Sigmoid colon (tissue), 7 donors: ENCODE measurements around the gene NMRAL1. TPM values are rescaled to one million over a fixed set of nuclear protein-coding genes. Genes with fewer than 3 reads are reported as not detected.

Experiments
- DNase-seq: peaks from one replicate; pipeline ENCODE4 v3.0.0-alpha.2; 2019
- H3K27ac ChIP-seq, 4 donors: fragments of 200-600 bp; sonication (generic); one replicate each; pipeline ENCODE4 v1.5.1; 2016 to 2019; ENCODE audit warnings: mild to moderate bottlenecking in 1 of 4
- H3K27me3 ChIP-seq, 3 donors: fragments of 200-600 bp; sonication (generic); one replicate each; pipeline ENCODE4 v1.5.1; 2019; ENCODE audit warnings: mild to moderate bottlenecking in 1 of 3
- H3K36me3 ChIP-seq, 4 donors: fragments of 200-600 bp; sonication (generic); one replicate each; pipeline ENCODE4 v1.5.1; 2016 to 2019
- H3K4me1 ChIP-seq, 4 donors: fragments of 200-600 bp; sonication (generic); one replicate each; pipeline ENCODE4 v1.5.1; 2017 to 2019
- H3K4me3 ChIP-seq, 4 donors: fragments of 200-600 bp; sonication (generic); one replicate each; pipeline ENCODE4 v1.5.1; 2017 to 2019; ENCODE audit warnings: mild to moderate bottlenecking in 2 of 4, moderate library complexity in 1 of 4
- H3K9me3 ChIP-seq, 4 donors: fragments of 200-600 bp in 3 of 4; sonication (generic) in 3 of 4; one replicate each; pipeline versions ENCODE4 v1.5.1 to v1.6.1; 2013 to 2019
- EP300 ChIP-seq, 4 donors: sonication (generic); formaldehyde crosslinking; IDR thresholded peaks; one replicate each; pipeline ENCODE4 v1.6.1; 2017; ENCODE audit warnings: antibody characterized with exemption in 4 of 4
- POLR2A ChIP-seq, 2 donors: fragments of 450-650 bp; IDR thresholded peaks; one replicate each; pipeline ENCODE4 v1.6.1; 2016; ENCODE audit warnings: antibody characterized with exemption in 2 of 2, mild to moderate bottlenecking in 2 of 2, moderate library complexity in 2 of 2
- POLR2AphosphoS5 ChIP-seq, 4 donors: sonication (generic); formaldehyde crosslinking; IDR thresholded peaks; one replicate each; pipeline ENCODE4 v1.6.1; 2017; ENCODE audit warnings: antibody characterized with exemption in 4 of 4
- WGBS, 2 donors: extraction: QIAGEN DNeasy Blood & Tissue Kit; methylation state at CpG; one replicate each; pipeline ENCODE4 v1.1.7; 2013; 5-methylcytosine and 5-hydroxymethylcytosine counted together
- intact Hi-C: fragments of 100-400 bp; cut with DNase I; formaldehyde crosslinking; loops from one replicate; pipeline ENCODE4 v1.15.1; 2023
- polyA plus RNA-seq, 3 donors: library from polyadenylated mRNA; stranded (reverse); fragments of 200-250 nt; gene quantifications; one replicate each; pipeline ENCODE4 v1.2.3, GENCODE V29; 2013
- total RNA-seq, 4 donors: library from RNA; depleted of rRNA; stranded (reverse); fragments of >200 nt; gene quantifications; one replicate each; pipeline ENCODE4 v1.1.0, GENCODE V29; 2016
- TF ChIP-seq, protein P1 (sequence below), 4 experiments: fragments of 450-650 bp in 3 of 4; fragments of 200-600 bp in 1 of 4; IDR thresholded peaks; one replicate each; pipeline ENCODE4 v1.5.1; 2016 to 2019; ENCODE audit warnings: antibody characterized with exemption in 4 of 4, mild to moderate bottlenecking in 3 of 4, moderate library complexity in 2 of 4
- donor health status: healthy with polysubstance abuse.
- donor health status: Bipolar disorder and iron deficiency.
- donor health status: healthy.

The NMRAL1 gene
- total and polyA plus RNA-seq, 7 donors: 24.8 to 62.3 (median 46.8) TPM

DNA sequence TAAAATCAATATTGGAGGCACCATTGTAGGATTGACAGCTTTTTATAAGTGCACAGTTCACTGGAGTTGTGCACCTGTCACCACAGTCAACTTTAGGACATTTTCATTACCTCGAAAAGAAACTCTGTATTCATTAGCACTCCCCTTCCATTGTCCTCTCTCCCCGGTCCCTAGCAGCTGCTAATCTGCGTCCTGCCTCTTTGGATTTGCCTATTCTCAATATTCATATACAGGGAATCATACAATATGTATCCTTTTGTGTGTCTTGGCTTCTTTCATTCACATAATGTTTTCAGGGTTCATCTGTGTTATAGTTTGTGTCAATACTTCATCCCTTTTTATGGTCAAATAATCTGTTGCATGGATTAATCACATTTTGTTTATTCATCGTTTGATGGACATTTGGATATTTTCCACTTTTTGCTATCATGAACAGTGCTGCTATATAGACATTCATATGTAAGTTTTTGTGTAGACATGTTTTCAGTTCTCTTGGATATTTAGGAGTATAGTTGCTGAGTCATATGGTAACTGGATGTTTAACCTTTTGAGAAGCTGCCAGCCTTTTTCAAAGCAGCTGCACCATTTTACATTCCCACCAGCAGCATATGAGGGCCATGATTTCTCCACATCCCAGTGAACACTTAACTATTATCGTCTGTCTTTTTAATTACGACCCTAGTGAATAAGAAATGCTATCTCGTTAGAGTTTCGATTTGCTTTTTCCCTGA lies 38.9 kb downstream of the NMRAL1 start:
- 74 to 80% methylated on average over 8 of the region's 8 CpGs for WGBS, 2 donors
- H3K4me3 ChIP-seq: no peak overlapping the region
- H3K36me3 ChIP-seq: peaks cover 6 to 80% (median 40%) of the 10 kb centered on the region in 4 donors
- H3K9me3 ChIP-seq: no peaks in the 10 kb centered on the region
- no peaks in the 10 kb centered on the region for H3K27me3 ChIP-seq
- intact Hi-C loops: no loop called here
- TF ChIP-seq EP300 (IDR thresholded peaks at IDR 0.05) (no peak), POLR2AphosphoS5 (IDR thresholded peaks at IDR 0.05) (no peak)
- H3K27ac ChIP-seq: no peak overlapping the region
- H3K4me1 ChIP-seq: no peaks in the 10 kb centered on the region
- no peak for DNase-seq

DNA sequence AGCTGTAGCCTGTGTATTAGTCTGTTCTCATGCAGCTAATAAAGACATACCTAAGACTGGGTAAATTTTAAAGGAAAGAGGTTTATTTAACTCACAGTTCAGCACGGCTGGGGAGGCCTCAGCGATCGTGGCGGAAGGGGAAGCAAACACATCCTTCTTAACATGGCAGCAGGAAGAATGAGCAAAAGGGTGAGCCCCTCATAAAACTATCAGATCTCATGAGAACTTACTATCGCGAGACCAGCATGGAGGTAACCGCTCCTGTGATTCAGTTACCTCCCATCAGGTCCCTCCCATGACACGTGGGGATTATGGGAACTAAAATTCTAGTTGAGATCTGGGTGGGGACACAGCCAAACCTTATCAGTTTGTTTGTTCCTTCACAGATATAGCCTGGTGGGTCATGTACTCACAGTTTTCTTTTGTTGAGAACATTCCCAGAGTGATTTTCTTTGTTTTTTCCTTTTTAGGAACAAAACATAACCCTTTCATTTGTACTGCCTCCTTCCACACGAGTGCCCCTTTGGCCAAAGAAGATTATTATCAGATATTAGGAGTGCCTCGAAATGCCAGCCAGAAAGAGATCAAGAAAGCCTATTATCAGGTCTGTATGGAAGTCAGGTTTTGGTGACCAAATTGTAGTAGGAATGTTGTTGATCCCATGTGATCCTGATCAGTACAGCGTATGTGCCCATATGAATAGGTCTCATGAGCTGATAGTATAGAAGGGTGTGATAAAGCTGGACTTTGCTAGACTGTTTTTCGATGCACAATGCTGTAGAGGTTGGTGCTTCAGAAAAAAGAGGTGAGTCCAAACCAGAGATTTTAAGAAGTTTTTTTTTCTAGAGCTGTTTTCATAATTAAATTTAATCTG lies 40.3 kb downstream of the NMRAL1 start:
- no peaks in the 10 kb centered on the region for H3K4me1 ChIP-seq
- WGBS, 2 donors: 84% methylated on average over 12 of the region's 12 CpGs
- no peak overlapping the region for H3K27ac ChIP-seq
- H3K36me3 ChIP-seq: peaks cover 6 to 67% (median 27%) of the 10 kb centered on the region in 4 donors
- no peaks in the 10 kb centered on the region for H3K9me3 ChIP-seq
- no peak for DNase-seq
- intact Hi-C loops: no loop called here
- TF ChIP-seq POLR2A (IDR thresholded peaks at IDR 0.05): no peak
- TF ChIP-seq, protein P1, sequence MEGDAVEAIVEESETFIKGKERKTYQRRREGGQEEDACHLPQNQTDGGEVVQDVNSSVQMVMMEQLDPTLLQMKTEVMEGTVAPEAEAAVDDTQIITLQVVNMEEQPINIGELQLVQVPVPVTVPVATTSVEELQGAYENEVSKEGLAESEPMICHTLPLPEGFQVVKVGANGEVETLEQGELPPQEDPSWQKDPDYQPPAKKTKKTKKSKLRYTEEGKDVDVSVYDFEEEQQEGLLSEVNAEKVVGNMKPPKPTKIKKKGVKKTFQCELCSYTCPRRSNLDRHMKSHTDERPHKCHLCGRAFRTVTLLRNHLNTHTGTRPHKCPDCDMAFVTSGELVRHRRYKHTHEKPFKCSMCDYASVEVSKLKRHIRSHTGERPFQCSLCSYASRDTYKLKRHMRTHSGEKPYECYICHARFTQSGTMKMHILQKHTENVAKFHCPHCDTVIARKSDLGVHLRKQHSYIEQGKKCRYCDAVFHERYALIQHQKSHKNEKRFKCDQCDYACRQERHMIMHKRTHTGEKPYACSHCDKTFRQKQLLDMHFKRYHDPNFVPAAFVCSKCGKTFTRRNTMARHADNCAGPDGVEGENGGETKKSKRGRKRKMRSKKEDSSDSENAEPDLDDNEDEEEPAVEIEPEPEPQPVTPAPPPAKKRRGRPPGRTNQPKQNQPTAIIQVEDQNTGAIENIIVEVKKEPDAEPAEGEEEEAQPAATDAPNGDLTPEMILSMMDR (IDR thresholded peaks at IDR 0.05): no peak
- TF ChIP-seq POLR2AphosphoS5 (IDR thresholded peaks at IDR 0.05): no peak
- no peak for TF ChIP-seq EP300 (IDR thresholded peaks at IDR 0.05)
- no peaks in the 10 kb centered on the region for H3K27me3 ChIP-seq
- H3K4me3 ChIP-seq: no peak overlapping the region

DNA sequence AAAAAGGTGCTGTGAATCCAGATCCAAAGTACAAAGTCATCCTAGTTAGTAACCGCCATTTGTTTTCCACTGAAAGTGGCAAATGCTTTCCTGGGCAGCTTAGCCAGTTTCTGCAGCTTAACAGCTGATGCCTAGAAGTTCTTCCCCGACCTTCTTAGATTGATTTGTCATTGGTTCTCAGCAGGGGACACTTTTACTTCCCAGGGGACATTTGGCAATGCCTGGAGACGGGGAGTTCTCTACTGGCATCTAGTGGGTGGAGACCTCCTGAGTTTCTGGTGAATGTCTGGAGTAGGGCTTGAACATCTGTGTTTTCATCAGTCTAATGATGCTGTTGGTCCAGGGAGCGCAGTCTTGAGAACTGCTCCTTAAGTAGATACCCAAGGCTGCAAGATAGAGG lies 41.2 kb downstream of the NMRAL1 start:
- no peaks in the 10 kb centered on the region for H3K9me3 ChIP-seq
- intact Hi-C loops: no loop called here
- TF ChIP-seq, protein P1 (IDR thresholded peaks at IDR 0.05): no peak
- TF ChIP-seq POLR2A (IDR thresholded peaks at IDR 0.05) (no peak), POLR2AphosphoS5 (IDR thresholded peaks at IDR 0.05) (no peak), EP300 (IDR thresholded peaks at IDR 0.05) (no peak)
- no peaks in the 10 kb centered on the region for H3K4me1 ChIP-seq
- 95 to 96% methylated on average over 4 of the region's 4 CpGs for WGBS, 2 donors
- peaks cover 6 to 58% (median 20%) of the 10 kb centered on the region in 4 donors for H3K36me3 ChIP-seq
- no peaks in the 10 kb centered on the region for H3K27me3 ChIP-seq
- H3K27ac ChIP-seq: no peak overlapping the region
- H3K4me3 ChIP-seq: no peak overlapping the region
- DNase-seq: no peak

DNA sequence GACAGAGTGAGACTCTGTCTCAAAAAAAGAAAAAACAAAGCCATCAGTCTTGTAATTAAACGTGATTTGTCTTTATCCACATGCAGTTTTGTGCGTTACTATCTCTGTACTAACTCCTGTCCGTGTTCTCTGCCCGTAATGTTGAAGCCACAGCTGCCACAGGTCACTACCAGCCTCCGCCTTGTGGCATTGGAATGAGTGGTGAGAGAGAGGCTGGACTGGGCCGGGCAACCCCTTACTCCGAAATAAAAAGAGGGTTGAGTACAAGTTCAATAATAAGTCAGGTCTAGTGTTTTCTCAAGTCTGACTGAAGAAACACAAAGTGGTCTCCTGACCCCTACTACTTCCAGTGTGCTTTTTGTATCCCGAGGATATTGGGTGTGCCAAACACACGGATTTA lies 43.4 kb downstream of the NMRAL1 start:
- no peak overlapping the region for H3K4me3 ChIP-seq
- TF ChIP-seq POLR2A (IDR thresholded peaks at IDR 0.05): no peak
- TF ChIP-seq, protein P1 (IDR thresholded peaks at IDR 0.05): no peak
- no peak for TF ChIP-seq POLR2AphosphoS5 (IDR thresholded peaks at IDR 0.05)
- TF ChIP-seq EP300 (IDR thresholded peaks at IDR 0.05): no peak
- H3K4me1 ChIP-seq: peaks cover 0 to 17% (median 17%) of the 10 kb centered on the region in 4 donors
- peaks cover 0 to 36% (median 8%) of the 10 kb centered on the region in 4 donors for H3K36me3 ChIP-seq
- 88 to 94% methylated on average over 9 of the region's 9 CpGs for WGBS, 2 donors
- no peak overlapping the region for H3K27ac ChIP-seq
- no peaks in the 10 kb centered on the region for H3K9me3 ChIP-seq
- no peak for DNase-seq
- intact Hi-C loops: no loop called here
- no peaks in the 10 kb centered on the region for H3K27me3 ChIP-seq

DNA sequence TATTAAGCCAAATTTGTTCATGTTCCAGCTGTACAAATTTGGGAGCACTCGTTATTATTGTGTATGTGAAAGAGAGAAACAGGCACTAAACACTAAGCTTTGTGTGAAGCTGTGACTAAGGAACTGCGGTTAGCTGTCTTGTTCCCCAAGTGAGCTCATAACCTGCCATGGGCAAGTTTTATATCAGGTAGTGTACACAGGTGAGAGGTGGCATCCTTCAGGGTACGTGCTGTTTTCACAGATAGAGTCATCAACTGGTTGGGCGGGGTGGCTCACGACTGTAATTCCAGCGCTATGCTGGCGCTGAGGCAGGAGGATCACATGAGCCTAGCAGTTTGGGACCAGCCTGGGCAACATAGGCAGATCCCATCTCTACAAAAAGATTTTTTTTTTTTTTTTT lies 45.9 kb downstream of the NMRAL1 start:
- TF ChIP-seq, protein P1 (IDR thresholded peaks at IDR 0.05): no peak
- TF ChIP-seq POLR2A (IDR thresholded peaks at IDR 0.05): no peak
- no peak for TF ChIP-seq EP300 (IDR thresholded peaks at IDR 0.05)
- no peak for TF ChIP-seq POLR2AphosphoS5 (IDR thresholded peaks at IDR 0.05)
- H3K36me3 ChIP-seq: peaks cover 0 to 17% (median 3%) of the 10 kb centered on the region in 4 donors
- H3K9me3 ChIP-seq: no peaks in the 10 kb centered on the region
- no peak overlapping the region for H3K4me3 ChIP-seq
- no peak for DNase-seq
- peaks cover 0 to 25% (median 22%) of the 10 kb centered on the region in 4 donors for H3K4me1 ChIP-seq
- no peaks in the 10 kb centered on the region for H3K27me3 ChIP-seq
- intact Hi-C loops: no loop called here
- 64 to 86% methylated on average over 7 of the region's 7 CpGs for WGBS, 2 donors
- no peak overlapping the region for H3K27ac ChIP-seq
